CD4-positive, alpha-beta T cell treated with Interleukin-12 subunit alpha and Interleukin-12 subunit beta, for 1 hour (primary cell): ENCODE data around the gene EML2.
"Not testable (repeated sequence)": the region's sequence is repeated elsewhere in the genome, so short reads cannot be mapped to it uniquely, and the experiment has no call there.

Source experiments
- DNase-seq: peaks from one replicate; pipeline ENCODE4 v3.0.0-alpha.2; 2020

The EML2 gene, protein sequence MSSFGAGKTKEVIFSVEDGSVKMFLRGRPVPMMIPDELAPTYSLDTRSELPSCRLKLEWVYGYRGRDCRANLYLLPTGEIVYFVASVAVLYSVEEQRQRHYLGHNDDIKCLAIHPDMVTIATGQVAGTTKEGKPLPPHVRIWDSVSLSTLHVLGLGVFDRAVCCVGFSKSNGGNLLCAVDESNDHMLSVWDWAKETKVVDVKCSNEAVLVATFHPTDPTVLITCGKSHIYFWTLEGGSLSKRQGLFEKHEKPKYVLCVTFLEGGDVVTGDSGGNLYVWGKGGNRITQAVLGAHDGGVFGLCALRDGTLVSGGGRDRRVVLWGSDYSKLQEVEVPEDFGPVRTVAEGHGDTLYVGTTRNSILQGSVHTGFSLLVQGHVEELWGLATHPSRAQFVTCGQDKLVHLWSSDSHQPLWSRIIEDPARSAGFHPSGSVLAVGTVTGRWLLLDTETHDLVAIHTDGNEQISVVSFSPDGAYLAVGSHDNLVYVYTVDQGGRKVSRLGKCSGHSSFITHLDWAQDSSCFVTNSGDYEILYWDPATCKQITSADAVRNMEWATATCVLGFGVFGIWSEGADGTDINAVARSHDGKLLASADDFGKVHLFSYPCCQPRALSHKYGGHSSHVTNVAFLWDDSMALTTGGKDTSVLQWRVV

DNA sequence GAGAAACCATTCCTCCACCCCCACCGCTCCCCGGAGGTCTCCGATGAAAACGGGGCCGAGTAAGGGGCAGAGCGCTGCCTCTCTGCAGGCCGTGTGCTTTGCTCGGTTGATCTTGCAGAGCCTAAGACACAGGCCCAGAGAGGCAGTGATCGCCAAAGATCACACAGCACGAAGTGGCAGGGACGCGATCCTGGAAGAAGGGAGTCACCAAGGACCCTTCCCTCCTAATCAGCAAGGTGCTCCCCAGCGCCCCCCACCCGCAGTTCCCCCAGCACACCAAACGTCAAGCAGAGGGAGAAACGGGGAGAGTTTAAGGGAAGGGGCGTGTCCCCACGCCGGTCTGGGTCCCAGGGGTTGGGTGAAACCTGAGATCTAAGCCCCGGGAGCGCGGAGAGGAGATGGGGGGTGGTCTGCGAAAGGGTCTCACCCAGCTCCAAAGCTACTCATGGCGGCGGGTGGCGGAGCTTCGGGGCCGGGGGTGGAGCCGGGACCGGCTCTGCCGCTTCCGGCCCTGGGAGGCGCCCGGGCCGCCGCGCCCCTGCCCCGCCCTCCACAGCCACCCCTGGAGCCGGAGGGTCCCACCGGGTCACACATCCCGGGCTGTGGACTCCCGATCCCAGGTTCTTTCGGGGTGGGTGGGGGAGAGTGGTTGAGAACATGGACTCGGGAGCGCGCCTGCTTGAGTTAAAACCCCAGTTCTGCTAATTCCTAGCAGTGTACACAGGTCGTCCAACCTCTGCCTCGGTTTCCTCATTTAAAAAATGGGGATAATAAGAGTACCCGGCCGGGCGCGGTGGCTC is at the start of gene EML2:
Gene EML2, minus strand, starts transcription at position 468 of the 800 bp plus-strand sequence. Its CDS starts 21 bp downstream, at position 447.
- DNase-seq: peak; percentile 49

DNA sequence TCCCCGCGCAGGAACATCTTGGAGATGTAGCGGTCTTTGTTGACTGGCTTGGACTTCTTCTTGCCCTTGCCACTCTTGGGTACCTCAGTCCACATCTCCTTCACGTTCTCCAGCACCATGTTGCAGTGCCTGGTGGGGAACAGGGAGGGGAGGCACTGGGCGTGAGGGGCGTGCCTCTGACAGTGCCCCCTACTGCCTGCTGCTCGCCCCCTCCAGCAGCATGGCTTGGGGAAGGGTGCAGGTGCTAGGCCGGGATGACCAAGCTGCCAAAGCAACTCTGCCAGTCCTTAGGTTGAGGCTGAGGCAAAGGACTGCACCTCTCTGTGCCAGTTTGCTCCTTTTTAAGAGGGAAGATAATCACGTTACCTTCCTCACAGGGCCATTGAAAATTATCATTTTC is 48.4 kb upstream of the EML2 start:
- DNase-seq: no peak

DNA sequence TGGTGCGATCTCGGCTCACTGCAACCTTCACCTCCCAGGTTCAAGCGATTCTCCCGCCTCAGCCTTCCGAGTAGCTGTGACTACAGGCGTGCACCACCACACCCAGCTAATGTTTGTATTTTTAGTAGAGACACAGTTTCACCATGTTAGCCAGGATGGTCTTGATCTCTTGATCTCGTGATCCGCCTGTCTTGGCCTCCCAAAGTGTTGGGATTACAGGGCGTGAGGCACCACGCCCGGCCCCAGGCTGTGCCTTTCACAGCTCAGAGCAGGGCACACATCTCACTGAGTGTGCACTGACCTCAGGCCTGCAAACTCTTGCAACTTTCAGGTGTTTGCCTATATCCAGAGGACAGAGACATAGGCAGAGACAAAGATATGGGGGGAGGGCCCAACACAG is 45.8 kb upstream of the EML2 start:
- DNase-seq: not testable (repeated sequence)

DNA sequence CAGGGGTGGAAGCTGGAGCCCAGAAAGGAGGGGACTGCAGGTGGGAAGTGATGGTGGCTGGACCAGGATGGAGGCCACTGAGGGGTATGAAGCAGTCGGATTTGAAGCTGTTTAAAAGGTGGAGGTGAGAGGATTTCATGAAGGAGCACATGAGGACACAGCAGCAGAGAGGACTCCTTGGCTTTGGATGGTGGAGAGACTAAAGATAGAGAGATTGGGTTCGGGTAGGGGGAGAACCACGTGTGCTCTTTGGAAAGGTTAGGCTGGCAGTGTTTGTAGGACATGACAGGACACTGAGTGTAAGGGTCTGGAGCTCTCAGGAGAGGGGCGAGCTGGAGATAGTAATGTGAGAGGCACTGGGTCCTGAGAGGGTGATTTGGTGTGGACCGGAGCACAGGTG is 43.7 kb upstream of the EML2 start:
- no peak for DNase-seq

DNA sequence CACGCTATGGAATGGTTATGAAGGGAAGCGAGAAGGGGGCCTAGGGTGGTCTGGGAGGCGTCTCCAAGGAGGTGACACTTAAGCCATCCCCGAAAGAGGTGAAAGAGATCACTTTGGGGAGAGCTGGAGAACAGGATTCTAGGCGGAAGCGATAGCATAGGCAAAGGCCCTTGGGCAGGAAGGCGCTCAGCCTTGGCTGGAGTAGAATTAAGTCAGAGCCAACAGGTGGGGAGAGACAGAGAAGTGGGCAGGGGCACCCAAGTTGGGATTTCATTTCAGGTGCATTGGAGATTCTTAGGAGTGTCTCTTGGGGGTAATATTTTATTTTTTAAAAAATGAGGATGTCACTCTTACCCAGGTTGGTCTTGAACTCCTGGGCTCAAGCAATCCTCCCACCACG is 42.9 kb upstream of the EML2 start:
- no peak for DNase-seq

DNA sequence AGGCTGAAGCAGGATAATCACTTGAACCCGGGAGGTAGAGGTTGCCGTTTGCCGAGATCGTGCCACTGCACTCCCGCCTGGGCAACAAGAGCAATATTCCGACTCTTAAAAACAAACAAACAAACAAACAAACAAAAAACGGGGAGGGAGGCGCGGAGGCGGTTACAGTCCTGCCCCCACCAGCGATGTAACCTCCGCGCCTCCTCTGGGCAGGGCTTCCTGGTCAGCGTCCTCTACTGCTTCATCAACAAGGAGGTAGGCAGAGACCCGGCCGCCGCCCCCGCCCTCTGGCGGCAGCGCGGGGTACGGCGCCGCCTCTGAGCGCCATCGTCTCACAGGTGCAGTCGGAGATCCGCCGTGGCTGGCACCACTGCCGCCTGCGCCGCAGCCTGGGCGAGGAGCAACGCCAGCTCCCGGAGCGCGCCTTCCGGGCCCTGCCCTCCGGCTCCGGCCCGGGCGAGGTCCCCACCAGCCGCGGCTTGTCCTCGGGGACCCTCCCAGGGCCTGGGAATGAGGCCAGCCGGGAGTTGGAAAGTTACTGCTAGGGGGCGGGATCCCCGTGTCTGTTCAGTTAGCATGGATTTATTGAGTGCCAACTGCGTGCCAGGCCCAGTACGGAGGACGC is 42.3 kb upstream of the EML2 start:
- peak; percentile 92 for DNase-seq

DNA sequence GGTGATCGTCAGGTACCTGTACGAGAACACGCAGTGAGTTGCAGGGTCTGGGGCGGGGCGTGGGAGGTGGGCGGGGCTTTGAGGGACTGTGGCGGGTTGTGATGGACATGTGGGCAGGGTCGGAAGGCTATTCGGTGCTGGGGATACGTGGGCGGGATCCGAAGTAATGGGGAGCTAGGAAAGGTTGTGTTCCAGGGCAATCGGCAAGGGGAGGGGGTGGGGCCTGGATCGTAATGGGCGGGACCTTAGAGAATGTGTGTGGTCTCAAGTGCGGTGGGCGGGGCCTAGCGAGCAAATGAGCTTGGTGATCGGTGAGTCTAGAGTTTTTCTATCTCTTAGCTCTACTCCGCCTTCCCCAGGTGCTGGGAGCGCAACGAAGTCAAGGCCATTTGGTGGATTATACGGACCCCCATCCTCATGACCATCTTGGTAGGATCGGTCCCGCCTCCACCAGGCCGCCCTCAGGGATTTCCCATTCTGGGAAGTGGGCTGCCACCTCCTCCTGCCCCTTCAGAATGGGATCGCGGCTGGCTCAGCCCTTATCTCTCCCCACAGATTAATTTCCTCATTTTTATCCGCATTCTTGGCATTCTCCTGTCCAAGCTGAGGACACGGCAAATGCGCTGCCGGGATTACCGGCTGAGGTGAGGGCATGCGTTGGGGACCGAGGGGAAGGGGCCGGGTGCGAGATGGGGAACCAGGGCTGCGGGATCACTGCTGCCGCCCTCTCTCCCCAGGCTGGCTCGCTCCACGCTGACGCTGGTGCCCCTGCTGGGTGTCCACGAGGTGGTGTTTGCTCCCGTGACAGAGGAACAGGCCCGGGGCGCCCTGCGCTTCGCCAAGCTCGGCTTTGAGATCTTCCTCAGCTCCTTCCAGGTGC is 38.4 kb upstream of the EML2 start:
- DNase-seq: peak; percentile 86

DNA sequence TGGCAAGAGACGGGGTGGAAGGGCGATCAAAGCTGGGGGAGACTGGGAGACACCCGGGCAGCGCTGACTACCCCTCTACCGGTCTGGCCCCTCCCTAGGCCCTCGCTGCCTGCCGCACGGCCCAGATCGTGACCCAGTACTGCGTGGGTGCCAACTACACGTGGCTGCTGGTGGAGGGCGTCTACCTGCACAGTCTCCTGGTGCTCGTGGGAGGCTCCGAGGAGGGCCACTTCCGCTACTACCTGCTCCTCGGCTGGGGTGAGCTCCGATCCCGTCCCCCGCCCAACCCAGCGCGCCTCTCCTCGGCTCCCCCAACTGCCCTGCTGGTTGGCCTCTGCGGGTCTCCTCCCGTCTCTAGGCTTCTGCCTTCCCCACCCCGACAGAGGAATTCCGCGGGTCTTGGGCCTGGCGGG is 37.7 kb upstream of the EML2 start:
- peak; percentile 52 for DNase-seq

DNA sequence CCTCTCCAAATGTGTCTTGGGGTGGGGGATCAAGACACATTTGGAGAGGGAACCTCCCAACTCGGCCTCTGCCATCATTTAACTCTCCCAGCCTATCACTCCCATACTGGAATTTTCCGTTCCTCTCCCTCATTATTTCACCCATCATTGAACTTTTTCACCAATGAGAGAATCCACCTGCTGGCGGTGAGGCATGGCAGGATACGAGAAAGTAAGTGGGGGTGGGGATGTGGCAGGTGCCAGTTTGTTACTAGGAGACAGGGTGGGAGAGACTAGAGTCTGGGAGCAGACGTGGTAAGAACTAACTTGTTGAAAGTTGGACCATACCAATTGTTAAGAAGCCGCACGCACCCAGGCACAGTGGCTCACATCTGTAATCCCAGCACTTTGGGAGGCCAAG is 35.7 kb upstream of the EML2 start:
- DNase-seq: no peak

DNA sequence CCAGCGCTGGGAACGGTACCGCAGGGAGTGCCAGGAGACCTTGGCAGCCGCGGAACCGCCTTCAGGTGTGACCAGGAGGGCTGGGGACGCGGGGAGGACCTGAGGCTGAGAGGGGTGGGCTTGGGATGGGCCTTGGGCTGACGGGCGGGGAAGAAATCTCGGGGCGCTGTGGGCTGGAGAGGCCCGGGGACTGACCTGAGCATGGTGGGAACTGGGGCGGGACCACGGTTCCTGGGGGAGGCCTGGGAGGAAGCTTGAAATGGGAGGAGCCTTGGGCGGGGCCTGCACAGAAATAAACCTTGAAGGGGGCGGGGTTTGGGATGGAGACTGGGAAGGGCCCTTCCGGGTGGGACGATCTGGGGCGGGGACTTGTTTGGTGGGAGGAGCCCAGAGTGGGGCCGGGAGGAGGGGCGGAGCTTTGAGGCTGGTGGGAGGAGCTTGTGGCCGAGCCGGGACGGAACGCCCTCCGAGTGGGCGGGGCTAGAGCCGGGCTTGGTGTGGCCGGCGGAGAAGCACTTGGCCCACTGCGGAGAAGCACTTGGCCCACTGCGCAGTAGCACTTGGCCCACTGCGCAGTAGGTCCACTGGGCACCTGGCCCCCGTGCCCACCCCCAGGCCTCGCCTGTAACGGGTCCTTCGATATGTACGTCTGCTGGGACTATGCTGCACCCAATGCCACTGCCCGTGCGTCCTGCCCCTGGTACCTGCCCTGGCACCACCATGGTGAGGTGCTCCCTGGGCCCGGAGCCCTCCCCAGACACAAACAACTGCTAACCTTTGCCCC is 31.7 kb upstream of the EML2 start:
- peak; percentile 60 for DNase-seq

DNA sequence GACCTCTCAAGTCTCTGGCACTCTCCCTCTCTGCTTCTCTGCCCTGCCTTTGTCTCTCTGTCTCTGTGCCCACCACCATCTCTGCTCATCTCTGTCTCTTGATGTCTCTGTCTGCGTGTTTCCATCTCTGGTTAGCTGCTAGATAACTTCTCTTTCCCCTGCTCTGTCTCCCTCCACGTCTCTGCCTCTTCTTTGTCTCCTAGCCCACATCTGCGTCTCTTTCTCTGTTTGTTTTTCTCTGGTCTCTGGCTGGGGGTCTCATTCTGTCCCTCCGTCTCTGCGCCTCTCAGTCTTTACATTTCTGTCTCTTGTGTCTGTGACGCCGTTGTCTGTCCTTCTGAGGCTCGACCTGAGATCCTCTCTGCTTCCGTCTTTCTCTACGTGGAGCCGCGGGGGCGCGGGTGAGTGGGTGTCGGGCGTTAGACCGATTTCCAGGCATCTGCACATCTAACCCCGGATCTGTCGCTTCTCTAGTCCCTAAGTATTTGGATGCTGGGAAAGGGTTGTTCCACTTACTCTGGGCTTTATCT is 29.2 kb upstream of the EML2 start:
- peak; percentile 34 for DNase-seq

DNA sequence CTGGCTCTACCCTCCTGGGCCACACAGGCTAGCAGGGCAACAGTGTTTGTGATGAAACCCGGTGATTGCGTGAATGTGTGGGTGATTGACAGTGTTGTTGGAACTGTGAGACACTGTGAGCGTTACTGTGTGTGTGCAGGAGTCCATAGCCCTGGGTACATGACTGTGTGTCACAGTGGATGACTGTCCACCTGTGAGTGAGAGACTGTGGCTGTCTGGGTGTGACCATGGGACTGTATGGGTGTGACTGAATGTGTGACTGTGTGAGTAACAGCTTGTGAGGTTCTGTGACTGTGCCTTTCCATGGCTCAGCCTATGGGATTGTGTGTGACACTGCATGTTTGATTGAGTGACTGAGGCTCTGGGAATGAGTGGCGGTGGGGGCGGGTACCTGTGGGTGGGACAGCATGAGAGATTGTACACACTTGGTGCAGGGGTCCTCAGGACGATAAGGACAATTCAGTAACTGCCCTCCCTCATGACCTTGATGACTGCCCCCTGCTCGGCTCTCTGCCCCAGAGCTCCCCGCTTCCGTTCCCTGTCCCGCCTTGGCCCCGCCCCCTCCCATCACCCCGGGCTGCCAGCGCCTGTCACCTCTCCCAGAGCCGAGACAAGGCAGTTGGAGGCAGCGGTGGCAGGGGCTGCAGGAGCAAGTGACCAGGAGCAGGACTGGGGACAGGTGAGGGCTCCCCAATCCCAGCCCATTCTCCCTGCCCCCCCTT is 28.6 kb upstream of the EML2 start, which contains the start of gene GIPR:
Gene GIPR, plus strand, starts transcription at position 602 of the 722 bp plus-strand sequence. CDS start 1,300 bp downstream, outside the sequence.
- DNase-seq: peak; percentile 60

DNA sequence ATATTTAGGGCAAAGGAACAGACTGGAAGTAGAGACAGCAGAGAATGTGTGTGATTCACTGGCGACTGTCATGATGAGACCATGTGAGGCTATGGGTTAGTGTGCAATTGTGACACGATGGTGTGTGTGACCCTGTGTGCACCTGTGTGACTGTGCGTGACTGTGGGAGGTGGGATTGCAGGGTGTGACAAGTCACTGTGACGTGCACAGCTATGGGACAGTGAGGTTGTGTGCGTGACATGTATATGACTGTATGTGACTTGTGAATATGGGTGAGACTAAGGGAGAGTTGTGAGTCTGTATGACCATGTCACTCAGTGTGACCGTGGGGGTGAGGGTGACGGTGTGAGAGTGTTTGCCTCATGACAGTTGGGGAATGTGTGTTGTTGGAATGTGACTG is 25.4 kb upstream of the EML2 start:
- DNase-seq: no peak

DNA sequence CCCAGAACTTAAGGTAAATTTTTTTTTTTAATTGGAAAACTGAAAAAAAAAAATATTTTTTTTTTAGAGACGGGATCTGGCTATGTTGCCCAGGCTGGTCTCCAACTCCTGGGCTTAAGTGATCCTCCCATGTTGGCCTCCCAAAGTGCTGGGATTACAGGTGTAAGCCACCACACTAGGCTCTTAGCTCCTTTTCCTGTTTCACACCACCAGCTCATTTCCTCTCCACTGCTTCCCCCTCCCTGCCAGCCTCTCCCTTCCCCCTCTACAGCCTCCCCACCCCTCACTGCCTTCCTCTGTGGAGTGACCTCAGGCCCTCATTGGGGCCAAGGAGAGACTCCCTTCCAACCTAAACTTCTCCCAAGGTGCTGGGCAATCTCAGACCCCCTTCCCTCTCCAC is 24.6 kb upstream of the EML2 start:
- DNase-seq: no peak

DNA sequence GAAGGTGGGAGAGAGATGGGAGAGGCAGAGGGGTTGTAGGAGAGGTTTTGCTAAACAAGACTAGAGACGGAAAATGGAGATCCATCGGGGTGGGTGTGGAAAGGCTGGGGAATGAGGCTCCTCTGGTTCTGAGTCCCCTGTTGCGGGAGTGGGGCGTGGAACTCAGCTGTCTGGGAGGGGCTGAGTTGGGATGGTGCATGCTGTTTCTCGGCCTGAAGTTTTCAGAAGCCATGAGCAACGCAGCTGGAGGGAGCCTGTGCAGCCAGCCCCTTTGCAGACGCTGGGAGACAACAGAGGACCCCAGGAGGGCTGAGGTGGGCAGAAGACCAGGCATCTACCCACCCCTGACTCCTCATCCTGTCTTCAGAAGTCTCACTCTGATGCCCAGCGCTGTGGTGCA is 21.4 kb upstream of the EML2 start:
- DNase-seq: no peak

DNA sequence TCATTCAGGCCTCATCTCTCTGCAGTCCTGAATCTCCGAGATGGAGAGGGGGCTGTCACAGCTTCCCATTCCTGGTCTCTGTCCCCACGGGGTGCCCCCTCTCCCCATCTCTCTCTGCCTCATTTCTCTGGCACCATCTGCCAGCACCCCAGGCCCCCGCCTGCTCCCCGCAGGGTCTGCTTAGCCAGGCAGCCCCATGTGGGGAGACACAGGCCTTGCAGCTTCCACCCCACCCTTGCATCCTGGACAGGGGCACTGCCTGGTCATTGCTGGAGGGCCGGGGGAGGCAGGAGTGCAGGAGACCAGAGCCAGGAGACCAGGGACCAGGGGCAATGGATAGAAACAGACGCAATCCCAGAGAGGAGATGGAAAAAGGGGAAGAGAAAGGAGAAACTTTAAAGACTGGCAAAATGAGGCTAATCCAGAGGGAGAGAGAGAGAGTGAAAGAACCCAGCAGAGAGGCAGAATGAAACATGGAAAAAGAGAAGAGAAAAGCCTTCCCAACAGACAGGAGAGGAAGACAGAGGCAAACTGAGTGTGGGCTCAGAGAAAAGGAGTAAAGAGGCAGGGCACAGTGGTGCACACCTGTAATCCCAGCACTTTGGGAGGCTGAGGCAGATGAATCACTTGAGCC is 20.0 kb upstream of the EML2 start:
- DNase-seq: no peak

DNA sequence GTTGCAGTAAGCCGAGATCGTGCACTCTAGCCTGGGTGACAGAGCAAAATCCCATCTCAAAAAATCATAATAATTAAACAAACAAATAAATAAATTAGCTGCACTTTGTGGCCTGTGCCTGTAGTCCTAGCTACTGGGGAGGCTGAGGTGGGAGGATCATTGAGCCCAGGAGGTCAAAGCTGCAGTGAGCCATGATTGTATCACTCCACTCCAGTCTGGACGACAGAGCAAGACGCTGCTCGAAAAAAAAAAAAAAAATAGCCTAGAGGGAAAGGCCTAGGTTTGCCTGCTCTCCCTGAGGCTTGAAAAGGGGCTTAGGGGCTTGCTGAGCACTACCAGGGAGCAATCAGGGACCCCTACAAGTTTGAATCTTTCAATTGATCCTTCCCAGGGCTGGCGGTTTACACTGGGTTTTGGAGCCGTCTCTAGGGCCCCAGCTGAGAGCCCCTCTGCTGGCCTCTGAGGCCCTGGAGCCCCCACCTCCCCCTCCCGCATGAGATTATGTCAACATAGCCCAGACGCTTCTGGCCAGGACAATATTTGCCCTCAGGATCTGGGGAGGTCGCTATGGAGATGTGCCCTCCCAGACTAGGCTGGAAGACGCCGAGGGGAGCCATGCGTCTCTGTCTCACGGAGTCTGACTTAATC is 18.4 kb upstream of the EML2 start:
- no peak for DNase-seq

DNA sequence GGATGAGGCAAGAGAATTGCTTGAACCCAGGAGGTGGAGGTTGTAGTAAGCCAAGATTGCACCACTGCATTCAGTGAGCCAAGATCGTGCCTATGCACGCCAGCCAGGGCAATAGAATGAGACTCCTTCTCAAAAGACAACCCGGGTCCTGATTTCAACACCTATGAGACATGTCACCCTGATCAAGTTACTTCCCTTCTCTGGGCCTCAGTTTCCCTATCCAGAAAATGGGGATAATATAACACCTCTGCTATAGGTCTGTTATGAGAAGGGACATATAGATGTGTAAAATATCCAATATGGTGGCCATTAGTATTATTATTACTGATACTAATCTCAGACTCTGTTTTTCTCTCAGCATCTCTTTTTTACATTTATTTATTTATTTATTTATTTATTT is 15.9 kb upstream of the EML2 start:
- DNase-seq: no peak

DNA sequence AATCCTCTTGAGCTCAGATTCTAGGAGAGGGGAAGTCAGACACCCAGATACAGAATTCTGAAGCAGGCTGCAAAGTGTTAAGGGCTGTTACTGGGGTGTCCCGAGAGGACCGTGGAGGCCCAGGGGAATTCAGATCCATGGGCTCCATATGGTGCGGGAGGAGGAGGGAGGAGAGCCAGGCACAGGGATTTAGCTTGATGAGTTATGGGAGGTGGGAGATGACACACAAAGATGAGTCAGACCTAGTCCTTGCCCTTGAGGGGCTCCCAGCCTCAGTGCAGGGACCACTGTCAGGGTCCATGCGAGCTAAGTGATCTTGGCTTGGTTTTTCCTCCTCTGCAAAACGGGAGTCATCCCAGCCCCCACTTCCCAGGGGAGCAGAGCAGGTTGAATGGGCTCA is 14.4 kb upstream of the EML2 start:
- no peak for DNase-seq
